Esophagus (tissue), 2 donors: ENCODE data around the gene AIMP1. TPM values are rescaled to one million over a fixed set of nuclear protein-coding genes. Genes with fewer than 3 reads are reported as not detected.
"Not testable (repeated sequence)": the region's sequence is repeated elsewhere in the genome, so short reads cannot be mapped to it uniquely, and the experiment has no call there.

Experiments used
- H3K27ac ChIP-seq, 2 donors: one replicate each; pipeline ENCODE4 v1.5.1; 2013; ENCODE audit warnings: low read depth in 2 of 2, mild to moderate bottlenecking in 2 of 2, inconsistent platforms in 1 of 2, low read length in 1 of 2, moderate library complexity in 1 of 2
- H3K27me3 ChIP-seq, 2 donors: one replicate each; pipeline ENCODE4 v1.6.1; 2013; ENCODE audit warnings: low read length in 2 of 2, control low read depth in 1 of 2, mild to moderate bottlenecking in 1 of 2; ENCODE audit not compliant: insufficient read depth in 2 of 2, control insufficient read depth in 1 of 2
- H3K36me3 ChIP-seq, 2 donors: one replicate each; pipeline ENCODE4 v1.6.1; 2013; ENCODE audit warnings: low read length in 1 of 2; ENCODE audit not compliant: control insufficient read depth in 2 of 2, insufficient read depth in 2 of 2
- H3K4me1 ChIP-seq, 2 donors: one replicate each; pipeline ENCODE4 v1.6.1; 2013; ENCODE audit warnings: low read length in 1 of 2; ENCODE audit not compliant: control insufficient read depth in 2 of 2, insufficient read depth in 2 of 2
- H3K4me3 ChIP-seq, 2 donors: one replicate each; pipeline ENCODE4 v1.5.1; 2013; ENCODE audit warnings: low read length in 2 of 2, mild to moderate bottlenecking in 2 of 2, low read depth in 1 of 2, moderate library complexity in 1 of 2
- H3K9me3 ChIP-seq, 2 donors: one replicate each; pipeline ENCODE4 v1.6.1; 2013; ENCODE audit warnings: mild to moderate bottlenecking in 2 of 2, low read depth in 1 of 2, low read length in 1 of 2, moderate library complexity in 1 of 2; ENCODE audit not compliant: control insufficient read depth in 2 of 2, insufficient read depth in 1 of 2
- WGBS, 2 donors: extraction: QIAGEN DNeasy Blood & Tissue Kit; methylation state at CpG; one replicate each; pipeline ENCODE4 v1.1.7; 2013; 5-methylcytosine and 5-hydroxymethylcytosine counted together
- polyA plus RNA-seq, 2 donors: library from polyadenylated mRNA; stranded (reverse); fragments of 200-250 nt; gene quantifications; one replicate each; pipeline ENCODE4 v1.2.3, GENCODE V29; 2013
- donor health status: healthy with polysubstance abuse.
- donor health status: Bipolar disorder and iron deficiency.

AIMP1 gene
- polyA plus RNA-seq, 2 donors, result 25.0 to 26.9 TPM

DNA sequence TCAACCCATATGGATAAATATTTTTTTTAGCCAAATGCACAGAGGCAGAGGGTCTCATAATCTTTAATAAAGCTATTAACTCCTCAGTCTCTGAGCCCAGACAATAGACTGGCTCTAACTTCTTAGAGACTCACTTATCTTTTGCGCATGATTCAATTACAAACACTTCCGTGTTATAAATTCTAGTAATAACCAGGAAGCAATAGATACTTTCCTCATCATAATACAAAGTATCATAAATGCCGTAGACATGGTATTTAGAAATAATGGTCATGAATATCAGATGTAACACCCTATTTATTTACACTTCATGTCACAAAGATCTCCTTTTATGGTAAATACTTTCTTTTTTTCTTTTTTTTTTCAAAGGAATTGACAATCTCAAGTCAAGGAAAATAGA is 56.7 kb downstream of the AIMP1 start:
- no peaks in the 10 kb centered on the region for H3K4me1 ChIP-seq
- no peaks in the 10 kb centered on the region for H3K9me3 ChIP-seq
- peaks cover 0 to 2% of the 10 kb centered on the region in 2 donors for H3K27me3 ChIP-seq
- H3K36me3 ChIP-seq, result no peaks in the 10 kb centered on the region
- no peak overlapping the region for H3K27ac ChIP-seq
- 63 to 70% methylated on average over 3 of the region's 3 CpGs for WGBS, 2 donors
- no peak overlapping the region for H3K4me3 ChIP-seq

DNA sequence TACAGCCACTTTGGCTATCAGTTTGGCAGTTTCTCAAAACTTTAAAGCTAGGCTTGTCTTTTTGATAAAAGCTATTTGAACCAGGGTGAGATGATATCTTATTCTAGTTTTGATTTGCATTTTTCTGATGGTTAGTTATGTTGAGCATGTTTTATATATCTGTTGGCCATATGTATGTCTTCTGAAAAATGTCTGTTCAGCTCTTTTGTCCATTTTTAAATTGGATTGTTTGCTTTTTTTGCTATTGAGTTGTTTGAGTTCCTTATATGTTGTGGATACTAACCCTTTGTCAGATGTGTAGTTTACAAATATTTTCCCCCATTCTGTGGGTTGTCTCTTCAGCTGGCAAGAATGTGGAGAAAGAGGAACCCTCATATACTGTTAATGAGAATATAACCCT is 63.8 kb downstream of the AIMP1 start:
- Histone ChIP-seq H3K9me3 (no peaks in the 10 kb centered on the region), H3K27ac (no peak overlapping the region)

GRCh38 chr4:106384878-106385277 is 68.5 kb downstream of the AIMP1 start:
- H3K27ac ChIP-seq, result no peak overlapping the region
- H3K36me3 ChIP-seq, result no peaks in the 10 kb centered on the region
- no peak overlapping the region for H3K4me3 ChIP-seq
- no peaks in the 10 kb centered on the region for H3K4me1 ChIP-seq
- peaks cover 0 to 7% of the 10 kb centered on the region in 2 donors for H3K9me3 ChIP-seq
- WGBS, 2 donors, result 98% methylated on average over 3 of the region's 3 CpGs
- H3K27me3 ChIP-seq, result no peaks in the 10 kb centered on the region

More for the DNA sequence above, 63.8 kb downstream of the AIMP1 start:
- no peaks in the 10 kb centered on the region for H3K4me1 ChIP-seq
- H3K4me3 ChIP-seq, result no peak overlapping the region
- H3K36me3 ChIP-seq, result no peaks in the 10 kb centered on the region
- no peaks in the 10 kb centered on the region for H3K27me3 ChIP-seq

DNA sequence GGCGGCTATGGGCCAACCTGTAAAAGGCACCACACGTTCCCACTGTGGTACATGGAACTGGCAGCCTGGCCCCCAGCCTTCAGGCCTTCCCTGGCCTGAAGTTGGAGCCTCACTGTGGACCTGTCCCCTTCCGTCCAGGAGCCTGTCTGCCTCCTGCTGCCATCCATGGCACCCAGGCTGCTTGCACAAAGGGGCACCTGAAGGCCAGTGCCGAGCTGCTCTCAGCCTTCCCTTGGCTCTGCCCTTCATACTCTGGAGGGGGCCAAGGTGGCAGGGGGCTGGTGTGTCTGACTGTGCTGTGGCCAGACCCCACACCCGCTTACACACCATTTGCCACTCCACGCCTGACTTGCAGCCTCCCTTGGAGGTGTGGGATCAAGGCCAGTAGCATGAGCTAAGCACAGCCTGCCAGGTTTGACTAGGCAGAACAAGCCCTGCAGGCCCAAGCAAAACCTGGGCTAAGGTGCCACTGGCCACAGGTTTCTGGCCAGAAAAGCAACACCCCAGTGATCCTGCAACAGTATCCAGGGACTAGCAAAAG is 69.6 kb downstream of the AIMP1 start:
- Histone ChIP-seq H3K4me1 (no peaks in the 10 kb centered on the region), H3K4me3 (no peak overlapping the region), H3K27me3 (no peaks in the 10 kb centered on the region), H3K9me3 (peaks cover 0 to 7% of the 10 kb centered on the region in 2 donors), H3K27ac (no peak overlapping the region), H3K36me3 (no peaks in the 10 kb centered on the region)
- WGBS, 2 donors, result 71 to 83% methylated on average over 6 of the region's 6 CpGs

GRCh38 chr4:106395582-106395981 is 79.2 kb downstream of the AIMP1 start:
- no peak overlapping the region for H3K27ac ChIP-seq
- no peaks in the 10 kb centered on the region for H3K36me3 ChIP-seq
- H3K4me3 ChIP-seq, result no peak overlapping the region
- no peaks in the 10 kb centered on the region for H3K4me1 ChIP-seq
- H3K9me3 ChIP-seq, result no peaks in the 10 kb centered on the region
- H3K27me3 ChIP-seq, result no peaks in the 10 kb centered on the region
- 79 to 83% methylated on average over 2 of the region's 2 CpGs for WGBS, 2 donors

DNA sequence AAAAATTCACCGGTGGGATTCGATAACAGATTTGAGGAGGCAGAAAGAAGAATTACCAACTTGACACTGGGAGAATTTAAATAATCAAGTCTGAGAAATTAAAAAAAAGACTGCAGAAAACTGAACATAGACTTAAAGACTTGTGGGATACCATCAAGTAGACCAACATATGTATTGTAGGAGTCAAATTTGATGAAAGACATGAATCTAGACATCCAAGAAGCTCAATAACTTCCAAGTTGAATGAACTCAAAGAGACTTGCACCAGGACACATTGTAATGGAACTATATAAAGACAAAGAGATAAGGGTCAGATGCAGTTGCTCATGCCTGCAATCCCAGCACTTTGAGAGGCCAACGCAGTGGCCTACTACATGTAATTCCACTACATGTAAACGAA is 82.5 kb downstream of the AIMP1 start:
- H3K27me3 ChIP-seq, H3K9me3 ChIP-seq, H3K4me3 ChIP-seq, H3K4me1 ChIP-seq, H3K27ac ChIP-seq, H3K36me3 ChIP-seq: not testable (repeated sequence)
- WGBS, 2 donors, result 55 to 58% methylated on average over 2 of the region's 4 CpGs

Other genes with a start within 250 kb of the AIMP1 start
- gene TBCK, start 341 bp upstream of the AIMP1 start, polyA plus RNA-seq, result 1 to 10 TPM; 6.0 to 8.2 TPM
- gene GIMD1, start 52.2 kb downstream of the AIMP1 start, polyA plus RNA-seq, result not detected